ENCODE data around the gene SHF. TPM values are rescaled to one million over a fixed set of nuclear protein-coding genes. Genes with fewer than 3 reads are reported as not detected.

The SHF gene
- total and polyA plus RNA-seq, 2 of the 8 experiments (the other 6 are each of a cell fraction or from before 2014, with no cell fraction given): 13.1 to 26.7 TPM

DNA sequence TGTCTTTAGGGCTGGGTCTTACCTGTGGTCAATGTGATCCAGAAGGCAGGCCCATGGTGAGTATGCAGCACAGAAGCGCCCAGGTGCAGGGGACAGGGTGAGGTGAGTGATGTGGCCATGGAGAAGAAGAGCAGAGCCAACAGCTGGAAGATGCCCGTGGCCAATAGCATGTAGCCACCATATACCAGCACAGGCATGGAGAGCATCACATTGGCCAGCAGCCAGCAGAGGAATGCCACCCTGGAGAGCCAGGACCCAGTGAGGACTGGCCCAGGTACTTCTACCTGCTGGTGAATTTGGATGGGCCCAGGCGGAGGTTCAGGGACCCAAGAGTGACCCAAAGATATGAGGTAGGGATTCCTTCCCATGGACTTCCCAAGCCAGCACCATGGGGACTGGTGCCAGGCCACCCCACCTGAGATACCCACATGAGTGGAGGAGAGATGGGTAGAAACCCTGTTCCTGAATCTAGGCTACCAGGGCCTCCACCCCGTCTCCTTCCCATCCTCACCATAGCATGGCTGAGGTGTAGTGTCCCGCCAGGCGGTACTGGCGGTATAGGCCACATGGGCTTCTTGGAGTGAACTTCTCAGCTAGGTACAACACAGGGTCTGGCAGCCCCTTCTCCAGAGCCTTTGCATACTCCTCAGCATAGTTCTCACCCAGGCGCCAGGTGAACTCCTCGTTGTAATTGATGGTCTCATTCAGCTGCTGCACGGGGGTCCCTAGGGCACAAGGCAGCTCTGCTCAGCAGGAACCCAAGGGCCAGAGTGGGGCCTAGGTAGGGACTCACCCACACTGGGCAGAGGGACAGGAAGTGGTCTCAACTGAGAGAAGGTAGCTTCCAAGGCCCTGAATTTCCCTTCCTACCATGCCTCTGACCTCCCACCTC lies 67.4 kb downstream of the SHF start:
- H3K9me3 ChIP-seq (ENCODE audit: insufficient read depth in 2 of 2, low read depth in 1 of 2, low read length in 1 of 2): no peaks in the 10 kb centered on the region; a peak in 1 of 4 replicates
- no peak overlapping the region for H4K91ac ChIP-seq (replicated peaks; ENCODE audit: insufficient read length, low read length)
- no peak overlapping the region for H3K4ac ChIP-seq (replicated peaks; ENCODE audit: insufficient read length, low read depth, low read length)
- peaks cover 0 to 8% (median 7%) of the 10 kb centered on the region in 4 experiments; a peak in 6 of 7 replicates for H3K4me1 ChIP-seq (replicated peaks in 1 of 4; ENCODE audit: control insufficient read depth in 3 of 4, insufficient read depth in 4 of 4, low read length in 3 of 4)
- H2BK120ac ChIP-seq (replicated peaks; ENCODE audit: low read depth, low read length): no peak overlapping the region
- H2AK5ac ChIP-seq (ENCODE audit: low read depth, low read length): no peak overlapping the region
- no peak overlapping the region for H3K18ac ChIP-seq (ENCODE audit: extremely low read depth, low read length)
- no peak overlapping the region for H3K4me2 ChIP-seq (ENCODE audit: insufficient read depth in 1 of 2, low read depth in 2 of 2, low read length in 2 of 2)
- H3K56ac ChIP-seq (replicated peaks; ENCODE audit: insufficient read length, low read depth, low read length): no peak overlapping the region
- no peak overlapping the region for H3K9ac ChIP-seq (replicated peaks in 1 of 4; ENCODE audit: extremely low read depth in 1 of 4, low read depth in 3 of 4, low read length in 3 of 4)
- CTCF ChIA-PET (ENCODE audit: partially characterized antibody): interaction anchor here (0.8 to 6.0 kb wide), 9 partner anchors 10 to 311 kb away, joined by 3 to 37 read pairs (median 4); partner anchors contain the start of genes DUOX1 and DUOXA1
- H3K4me3 ChIP-seq (ENCODE audit: extremely low read depth in 1 of 4, insufficient read depth in 2 of 4, low read depth in 3 of 4, low read length in 4 of 4): no peak overlapping the region
- H2AFZ ChIP-seq (ENCODE audit: low read length): no peak overlapping the region
- H3K27ac ChIP-seq (ENCODE audit: low read depth, low read length): no peak overlapping the region
- no peak overlapping the region for H2BK20ac ChIP-seq (ENCODE audit: low read length)
- DNase-seq (ENCODE audit: low read depth in 1 of 2, low spot score in 2 of 2) (no peak), FAIRE-seq (no peak)
- H3K23me2 ChIP-seq (ENCODE audit: low read depth, low read length): no peaks in the 10 kb centered on the region; the same call in 1 of the 2 replicates
- no peak overlapping the region for H3K14ac ChIP-seq (ENCODE audit: insufficient read length)
- peaks cover 3 to 15% of the 10 kb centered on the region in 2 experiments for H4K20me1 ChIP-seq (replicated peaks in 1 of 2; ENCODE audit: control insufficient read depth in 1 of 2, insufficient read depth in 2 of 2, low read length in 2 of 2)
- H4K5ac ChIP-seq (ENCODE audit: insufficient read length, low read depth, low read length): no peak overlapping the region
- 85% methylated on average over 10 of the region's 10 CpGs; no CpG with 5 or more reads in 1 of the 2 experiments for WGBS, 2 experiments (ENCODE audit: extremely low coverage in 1 of 2, insufficient coverage in 1 of 2, insufficient read length in 1 of 2, insufficient replicate concordance in 2 of 2, low coverage in 1 of 2, low lambda C conversion rate in 2 of 2, missing lambda C conversion rate in 1 of 2)
- H3K79me1 ChIP-seq (ENCODE audit: low read depth, low read length): no peaks in the 10 kb centered on the region
- H3K36me3 ChIP-seq (ENCODE audit: control insufficient read depth in 2 of 4, insufficient read depth in 4 of 4, low read length in 3 of 4): peaks cover 0 to 4% (median 0%) of the 10 kb centered on the region in 4 experiments; a peak in 1 of 8 replicates
- H3K27me3 ChIP-seq (replicated peaks in 1 of 4; ENCODE audit: control insufficient read depth in 3 of 4, extremely low read depth in 1 of 4, insufficient read depth in 3 of 4, low read length in 3 of 4): peaks cover 31 to 48% (median 38%) of the 10 kb centered on the region in 4 experiments
- H3K23ac ChIP-seq (ENCODE audit: insufficient read length): no peak overlapping the region
- no peaks in the 10 kb centered on the region for H3K79me2 ChIP-seq (ENCODE audit: control insufficient read depth in 1 of 2, insufficient read depth in 2 of 2, low read length in 2 of 2)
- no peak overlapping the region for H4K8ac ChIP-seq (ENCODE audit: extremely low read depth, insufficient read depth, low read length)
- no peak overlapping the region for H2BK5ac ChIP-seq (ENCODE audit: low read depth, low read length)
- H2BK12ac ChIP-seq (ENCODE audit: low read depth, low read length): no peak overlapping the region
- no peak overlapping the region for H2BK15ac ChIP-seq (ENCODE audit: low read length)
- POLR2A ChIA-PET (ENCODE audit: partially characterized antibody): no interaction called here
- TF ChIP-seq KDM4A (IDR thresholded peaks at IDR 0.05; ENCODE audit: low read depth, low read length, severe bottlenecking) (no peak), KDM5A (IDR thresholded peaks at IDR 0.05; ENCODE audit: low read length) (no peak), SIRT6 (IDR thresholded peaks at IDR 0.05; ENCODE audit: low read length) (no peak), HDAC6 (IDR thresholded peaks at IDR 0.05; ENCODE audit: low read depth, low read length) (no peak), TAF7 (optimal IDR thresholded peaks at IDR 0.05; ENCODE audit: borderline replicate concordance, low read depth, low read length) (no peak), BCL11A (IDR thresholded peaks at IDR 0.05; ENCODE audit: low read depth in 2 of 2, low read length in 2 of 2) (no peak), POLR2A (IDR thresholded peaks at IDR 0.05; ENCODE audit: control extremely low read depth in 1 of 2, low read depth in 2 of 2, low read length in 2 of 2) (no peak), EP300 (IDR thresholded peaks at IDR 0.05; ENCODE audit: borderline replicate concordance in 1 of 2, low read depth in 2 of 2, low read length in 2 of 2) (no peak), BACH1 (IDR thresholded peaks at IDR 0.05; ENCODE audit: low read length) (no peak), JUN (IDR thresholded peaks at IDR 0.05; ENCODE audit: low read depth, low read length) (no peak), ASH2L (IDR thresholded peaks at IDR 0.05; ENCODE audit: low read length) (no peak)
- TF ChIP-seq, protein P1, sequence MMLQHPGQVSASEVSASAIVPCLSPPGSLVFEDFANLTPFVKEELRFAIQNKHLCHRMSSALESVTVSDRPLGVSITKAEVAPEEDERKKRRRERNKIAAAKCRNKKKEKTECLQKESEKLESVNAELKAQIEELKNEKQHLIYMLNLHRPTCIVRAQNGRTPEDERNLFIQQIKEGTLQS (IDR thresholded peaks at IDR 0.05; ENCODE audit: insufficient read depth, low read depth, low read length): no peak
